ENCODE results near the gene RASA3.

GRCh38 chr13:114022876-114023275, 109.5 kb downstream of the RASA3 start:
- TF ChIP-seq, protein P1, sequence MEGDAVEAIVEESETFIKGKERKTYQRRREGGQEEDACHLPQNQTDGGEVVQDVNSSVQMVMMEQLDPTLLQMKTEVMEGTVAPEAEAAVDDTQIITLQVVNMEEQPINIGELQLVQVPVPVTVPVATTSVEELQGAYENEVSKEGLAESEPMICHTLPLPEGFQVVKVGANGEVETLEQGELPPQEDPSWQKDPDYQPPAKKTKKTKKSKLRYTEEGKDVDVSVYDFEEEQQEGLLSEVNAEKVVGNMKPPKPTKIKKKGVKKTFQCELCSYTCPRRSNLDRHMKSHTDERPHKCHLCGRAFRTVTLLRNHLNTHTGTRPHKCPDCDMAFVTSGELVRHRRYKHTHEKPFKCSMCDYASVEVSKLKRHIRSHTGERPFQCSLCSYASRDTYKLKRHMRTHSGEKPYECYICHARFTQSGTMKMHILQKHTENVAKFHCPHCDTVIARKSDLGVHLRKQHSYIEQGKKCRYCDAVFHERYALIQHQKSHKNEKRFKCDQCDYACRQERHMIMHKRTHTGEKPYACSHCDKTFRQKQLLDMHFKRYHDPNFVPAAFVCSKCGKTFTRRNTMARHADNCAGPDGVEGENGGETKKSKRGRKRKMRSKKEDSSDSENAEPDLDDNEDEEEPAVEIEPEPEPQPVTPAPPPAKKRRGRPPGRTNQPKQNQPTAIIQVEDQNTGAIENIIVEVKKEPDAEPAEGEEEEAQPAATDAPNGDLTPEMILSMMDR (IDR thresholded peaks at IDR 0.05) = no peak
- no peak for TF ChIP-seq EZH2 (IDR thresholded peaks at IDR 0.05)

Measured in neural progenitor cell (in vitro differentiated cells).